ENCODE data around the gene NDOR1. TPM values are rescaled to one million over a fixed set of nuclear protein-coding genes. Genes with fewer than 3 reads are reported as not detected.

NDOR1 gene
- total RNA-seq, 4 donors from 2014 or later = 9.4 to 20.1 (median 14.3) TPM

DNA sequence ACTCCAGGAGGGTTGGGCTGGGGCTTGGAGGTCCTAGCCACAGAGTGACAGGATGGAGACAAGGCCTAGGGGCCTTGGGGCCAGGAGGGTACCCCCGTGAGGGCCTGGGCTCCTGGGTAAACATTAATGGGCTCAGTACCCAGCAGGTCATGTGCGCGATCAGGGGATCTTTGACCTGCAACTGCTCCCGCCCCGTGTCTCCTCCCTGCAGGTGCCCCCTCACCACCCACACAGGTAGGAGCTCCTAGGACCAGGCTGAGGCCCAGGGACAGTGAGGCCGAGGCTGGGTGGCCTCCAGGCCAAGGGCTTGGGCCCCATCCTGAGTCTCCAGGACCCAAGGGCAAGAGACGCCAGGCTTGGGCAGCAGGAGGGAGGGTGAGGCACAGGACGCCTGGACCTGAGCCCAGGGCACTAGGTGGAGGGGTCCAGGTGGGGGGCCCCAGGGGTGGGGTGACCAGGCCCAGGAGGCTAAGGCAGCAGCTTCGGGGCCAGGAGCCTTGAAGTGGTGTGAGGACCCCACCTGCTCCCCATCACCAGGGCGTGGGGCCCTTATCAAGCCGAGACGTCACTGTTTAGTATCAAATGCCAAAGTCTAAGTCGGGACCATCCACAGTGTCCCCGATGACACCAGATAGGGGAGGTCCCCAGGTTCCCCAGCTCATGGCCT is 25.3 kb downstream of the NDOR1 start, which contains the start of gene SLC34A3:
TSS of gene SLC34A3 (plus strand) at position 197 of the 667 bp plus-strand sequence. CDS start 802 bp downstream, outside the sequence.
- H3K4me3 ChIP-seq = no peak within 1 kb of the TSS
- no peaks in the 10 kb centered on the region for H3K36me3 ChIP-seq
- 74 to 78% methylated on average over 6 to 13 of the region's 14 CpGs for whole genome bisulfite sequencing, 2 donors
- H3K9me3 ChIP-seq = no peaks in the 10 kb centered on the region
- DNase-seq (ENCODE audit: low spot score in 2 of 2) = no peak
- H3K4me1 ChIP-seq = peaks cover 0 to 21% (median 8%) of the 10 kb centered on the region in 4 donors
- TF ChIP-seq, protein P1, sequence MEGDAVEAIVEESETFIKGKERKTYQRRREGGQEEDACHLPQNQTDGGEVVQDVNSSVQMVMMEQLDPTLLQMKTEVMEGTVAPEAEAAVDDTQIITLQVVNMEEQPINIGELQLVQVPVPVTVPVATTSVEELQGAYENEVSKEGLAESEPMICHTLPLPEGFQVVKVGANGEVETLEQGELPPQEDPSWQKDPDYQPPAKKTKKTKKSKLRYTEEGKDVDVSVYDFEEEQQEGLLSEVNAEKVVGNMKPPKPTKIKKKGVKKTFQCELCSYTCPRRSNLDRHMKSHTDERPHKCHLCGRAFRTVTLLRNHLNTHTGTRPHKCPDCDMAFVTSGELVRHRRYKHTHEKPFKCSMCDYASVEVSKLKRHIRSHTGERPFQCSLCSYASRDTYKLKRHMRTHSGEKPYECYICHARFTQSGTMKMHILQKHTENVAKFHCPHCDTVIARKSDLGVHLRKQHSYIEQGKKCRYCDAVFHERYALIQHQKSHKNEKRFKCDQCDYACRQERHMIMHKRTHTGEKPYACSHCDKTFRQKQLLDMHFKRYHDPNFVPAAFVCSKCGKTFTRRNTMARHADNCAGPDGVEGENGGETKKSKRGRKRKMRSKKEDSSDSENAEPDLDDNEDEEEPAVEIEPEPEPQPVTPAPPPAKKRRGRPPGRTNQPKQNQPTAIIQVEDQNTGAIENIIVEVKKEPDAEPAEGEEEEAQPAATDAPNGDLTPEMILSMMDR (IDR thresholded peaks at IDR 0.05) = no peak
- no peak for TF ChIP-seq POLR2A (IDR thresholded peaks at IDR 0.05)
- TF ChIP-seq EP300 (IDR thresholded peaks at IDR 0.05) = no peak
- no peak within 1 kb of the TSS for H3K27ac ChIP-seq
- H3K27me3 ChIP-seq = peaks cover 0 to 79% of the 10 kb centered on the region in 2 donors

GRCh38 chr9:137231372-137232039 is 26.0 kb downstream of the NDOR1 start:
- no peak for DNase-seq (ENCODE audit: low spot score in 2 of 2)
- Histone ChIP-seq H3K4me1 (peaks cover 0 to 27% (median 15%) of the 10 kb centered on the region in 4 donors), H3K4me3 (no peak overlapping the region), H3K36me3 (no peaks in the 10 kb centered on the region), H3K9me3 (no peaks in the 10 kb centered on the region), H3K27me3 (peaks cover 0 to 77% of the 10 kb centered on the region in 2 donors), H3K27ac (no peak overlapping the region)
- WGBS, 2 donors = 78 to 85% methylated on average over 18 to 23 of the region's 23 CpGs
- TF ChIP-seq POLR2A (IDR thresholded peaks at IDR 0.05) = no peak
- TF ChIP-seq, protein P1 (IDR thresholded peaks at IDR 0.05) = no peak
- no peak for TF ChIP-seq EP300 (IDR thresholded peaks at IDR 0.05)

- WGBS, 2 donors = 49 to 76% methylated on average over 9 to 10 of the region's 10 CpGs
- no peak for DNase-seq (ENCODE audit: low spot score in 2 of 2)
- Histone ChIP-seq H3K36me3 (no peaks in the 10 kb centered on the region), H3K4me3 (no peak overlapping the region), H3K27me3 (peaks cover 0 to 72% of the 10 kb centered on the region in 2 donors), H3K9me3 (no peaks in the 10 kb centered on the region), H3K4me1 (peaks cover 0 to 29% (median 19%) of the 10 kb centered on the region in 4 donors), H3K27ac (no peak overlapping the region)
- TF ChIP-seq EP300 (IDR thresholded peaks at IDR 0.05) (no peak), POLR2A (IDR thresholded peaks at IDR 0.05) (no peak)
- TF ChIP-seq, protein P1 (IDR thresholded peaks at IDR 0.05) = no peak
These were observed 26.6 kb downstream of the NDOR1 start for GRCh38 chr9:137232101-137232500.

- no peak overlapping the region for H3K27ac ChIP-seq
- 63 to 73% methylated on average over 10 to 24 of the region's 24 CpGs for WGBS, 2 donors
- H3K27me3 ChIP-seq = peaks cover 0 to 68% of the 10 kb centered on the region in 2 donors
- H3K4me1 ChIP-seq = peaks cover 0 to 29% (median 15%) of the 10 kb centered on the region in 4 donors
- no peak overlapping the region for H3K4me3 ChIP-seq
- H3K9me3 ChIP-seq = no peaks in the 10 kb centered on the region
- no peaks in the 10 kb centered on the region for H3K36me3 ChIP-seq
- no peak for DNase-seq (ENCODE audit: low spot score in 2 of 2)
- no peak for TF ChIP-seq POLR2A (IDR thresholded peaks at IDR 0.05)
- TF ChIP-seq EP300 (IDR thresholded peaks at IDR 0.05) = no peak
- TF ChIP-seq, protein P1 (IDR thresholded peaks at IDR 0.05) = no peak
These were observed 27.0 kb downstream of the NDOR1 start for GRCh38 chr9:137232510-137232909.
